Panc1 (cell line): ENCODE data around the gene PRUNE2. TPM values are rescaled to one million over a fixed set of nuclear protein-coding genes. Genes with fewer than 3 reads are reported as not detected.

Experiments used
- ATAC-seq: fragments of 200-7000 bp; cut with Tn5 transposase; 2 replicates; pipeline ENCODE4 v1.9.1; 2020; ENCODE audit warnings: mild to moderate bottlenecking, moderate library complexity
- BruUV-seq: library from RNA; stranded (reverse); fragments of 400-500 nt; replicated peaks from 2 replicates; lab custom pipeline; 2021; lab: Mats Ljungman, UMichigan
- CTCF ChIA-PET: fragments of 300-600 bp; sonication (Branson Sonifier 250); formaldehyde crosslinking; loops from one replicate; lab custom pipeline; 2022; ENCODE audit warnings: antibody characterized with exemption; lab: Charles Lee
- POLR2A ChIA-PET: fragments of 300-600 bp; sonication (Branson Sonifier 250); formaldehyde crosslinking; loops from one replicate; lab custom pipeline; 2022; ENCODE audit warnings: antibody characterized with exemption; lab: Charles Lee
- DNase-seq: peaks from one replicate; pipeline ENCODE4 v3.0.0-alpha.2; 2010; ENCODE audit warnings: low read depth, low spot score
- H3K27ac ChIP-seq: 2 replicates; pipeline ENCODE4 v1.5.1; 2011; ENCODE audit warnings: mild to moderate bottlenecking, low read length, inconsistent platforms
- H3K27me3 ChIP-seq: fragments of 200-500 bp; sonication (Bioruptor generic); 2 replicates; pipeline ENCODE4 v1.6.0; 2014; ENCODE audit warnings: low read length, inconsistent platforms; ENCODE audit not compliant: control insufficient read depth, insufficient read depth
- H3K36me3 ChIP-seq: fragments of 200-500 bp; sonication (Bioruptor generic); 2 replicates; pipeline ENCODE4 v1.5.1; 2014; ENCODE audit warnings: inconsistent platforms, mild to moderate bottlenecking, low read length, moderate library complexity; ENCODE audit not compliant: control insufficient read depth, insufficient read depth
- H3K4me1 ChIP-seq: 2 replicates; pipeline ENCODE4 v1.5.1; 2011; ENCODE audit warnings: inconsistent platforms, mild to moderate bottlenecking, low read length, moderate library complexity; ENCODE audit not compliant: control insufficient read depth, insufficient read depth
- H3K4me3 ChIP-seq, 2 experiments: 2 replicates each; pipeline ENCODE4 v1.5.1; 2011 to 2012; ENCODE audit warnings: low read depth in 2 of 2, low read length in 2 of 2, mild to moderate bottlenecking in 2 of 2, inconsistent platforms in 1 of 2, moderate library complexity in 1 of 2
- H3K9me3 ChIP-seq: fragments of 200-500 bp; sonication (Bioruptor generic); 2 replicates; pipeline ENCODE4 v1.5.1; 2014; ENCODE audit warnings: low read depth, mild to moderate bottlenecking, inconsistent platforms, low read length, moderate library complexity; ENCODE audit not compliant: control insufficient read depth, insufficient read depth
- CTCF ChIP-seq: fragments of 450-650 bp; IDR thresholded peaks from 2 replicates; pipeline ENCODE4 v1.5.1; 2017; ENCODE audit warnings: mild to moderate bottlenecking
- POLR2AphosphoS5 ChIP-seq: IDR thresholded peaks from 2 replicates; pipeline ENCODE4 v1.6.1; 2012; ENCODE audit warnings: mild to moderate bottlenecking, low read depth, low read length, moderate library complexity
- REST ChIP-seq, 2 experiments: IDR thresholded peaks; 2 replicates each; pipeline ENCODE4 v1.6.1; 2011 to 2012; ENCODE audit warnings: low read depth in 2 of 2, control low read depth in 1 of 2, low read length in 1 of 2, mild to moderate bottlenecking in 1 of 2, moderate library complexity in 1 of 2; ENCODE audit not compliant: insufficient read depth in 1 of 2
- SIN3A ChIP-seq: IDR thresholded peaks from 2 replicates; pipeline ENCODE4 v1.6.1; 2012; ENCODE audit warnings: low read depth, mild to moderate bottlenecking, low read length, moderate library complexity, borderline replicate concordance; ENCODE audit not compliant: insufficient read depth
- TCF7L2 ChIP-seq: IDR thresholded peaks from 2 replicates; pipeline ENCODE4 v1.6.1; 2011; ENCODE audit warnings: mild to moderate bottlenecking, low read depth, low read length, inconsistent platforms
- in situ Hi-C: cut with HindIII; loops from 2 replicates; pipeline ENCODE4 v1.10.0; 2016; ENCODE audit warnings: low sequenced_read_pairs, low pct_unique_long_range_greater_than_20kb
- intact Hi-C: fragments of 100-400 bp; cut with micrococcal nuclease; formaldehyde crosslinking; loops from one replicate; pipeline ENCODE4 v1.10.0; 2022; ENCODE audit not compliant: unreplicated experiment
- total RNA-seq: library from RNA; stranded (reverse); gene quantifications from one replicate; pipeline ENCODE4 v1.2.1, GENCODE V29; 2021; ENCODE audit not compliant: unreplicated experiment

PRUNE2 gene
- total RNA-seq, 1 experiment from 2014 or later = 0.18 TPM

GRCh38 chr9:76799473-76799872, 106.4 kb downstream of the PRUNE2 start:
- no peak for DNase-seq
- Histone ChIP-seq H3K9me3 (no peaks in the 10 kb centered on the region), H3K36me3 (no peaks in the 10 kb centered on the region), H3K4me1 (no peaks in the 10 kb centered on the region), H3K27ac (no peak overlapping the region), H3K4me3 (no peak overlapping the region), H3K27me3 (no peaks in the 10 kb centered on the region; the same call in 1 of the 2 replicates)
- in situ Hi-C loops = no loop called here
- POLR2A ChIA-PET = no interaction called here
- CTCF ChIA-PET = no interaction called here
- no TSS peak for BruUV-seq
- no peak for TF ChIP-seq CTCF
- no peak for TF ChIP-seq SIN3A
- no peak for TF ChIP-seq TCF7L2
- TF ChIP-seq POLR2AphosphoS5 = no peak
- TF ChIP-seq REST (IDR thresholded peaks at IDR 0.05; ENCODE audit: insufficient read depth in 1 of 2, low read depth in 2 of 2, low read length in 1 of 2) = no peak
- ATAC-seq = no peak
- intact Hi-C loops = no loop called here

GRCh38 chr9:76798527-76798926, 107.4 kb downstream of the PRUNE2 start:
- H3K36me3 ChIP-seq = no peaks in the 10 kb centered on the region
- POLR2A ChIA-PET = no interaction called here

More at GRCh38 chr9:76798527-76798926, 107.4 kb downstream of the PRUNE2 start:
- ATAC-seq (no peak), DNase-seq (no peak)
- intact Hi-C loops (no loop called here), in situ Hi-C loops (no loop called here)
- no peaks in the 10 kb centered on the region for H3K4me1 ChIP-seq
- H3K27ac ChIP-seq = no peak overlapping the region
- H3K4me3 ChIP-seq = no peak overlapping the region
- no peaks in the 10 kb centered on the region; the same call in 1 of the 2 replicates for H3K27me3 ChIP-seq
- no peak for TF ChIP-seq POLR2AphosphoS5
- no peak for TF ChIP-seq CTCF
- no peak for TF ChIP-seq SIN3A
- no peak for TF ChIP-seq REST (IDR thresholded peaks at IDR 0.05; ENCODE audit: insufficient read depth in 1 of 2, low read depth in 2 of 2, low read length in 1 of 2)
- TF ChIP-seq TCF7L2 = no peak
- H3K9me3 ChIP-seq = no peaks in the 10 kb centered on the region
- CTCF ChIA-PET = no interaction called here
- no TSS peak for BruUV-seq
